ENCODE measurements around the gene ADCYAP1R1.

GRCh38 chr7:31056775-31057346 is 4.8 kb downstream of the ADCYAP1R1 start:
- TF ChIP-seq EP300 (IDR thresholded peaks at IDR 0.05; ENCODE audit: borderline replicate concordance) (no peak), CREB1 (IDR thresholded peaks at IDR 0.05; ENCODE audit: low read depth) (no peak), MAX (IDR thresholded peaks at IDR 0.05) (no peak), TEAD4 (IDR thresholded peaks at IDR 0.05) (no peak), REST (IDR thresholded peaks at IDR 0.05; ENCODE audit: low read depth) (no peak)
